IMR-90 (cell line): ENCODE measurements around the gene ZKSCAN1. TPM values are rescaled to one million over a fixed set of nuclear protein-coding genes. Genes with fewer than 3 reads are reported as not detected.
"Not testable (repeated sequence)": the region's sequence is repeated elsewhere in the genome, so short reads cannot be mapped to it uniquely, and the experiment has no call there.

Experiments used
- ATAC-seq: fragments of 200-7000 bp; cut with Tn5 transposase; 2 replicates; pipeline ENCODE4 v1.9.1; 2020; ENCODE audit warnings: low read depth, mild to moderate bottlenecking, moderate library complexity
- BruUV-seq: library from RNA; stranded (reverse); fragments of 400-500 nt; replicated peaks from 2 replicates; lab custom pipeline; 2021; lab: Mats Ljungman, UMichigan
- CTCF ChIA-PET: fragments of 300-600 bp; formaldehyde crosslinking; extraction: SDS; loops from one replicate; lab custom pipeline; 2021; ENCODE audit warnings: antibody characterized with exemption; lab: Yijun Ruan, JAX
- POLR2A ChIA-PET: fragments of 300-600 bp; sonication (Branson Sonifier 250); formaldehyde crosslinking; loops from one replicate; lab custom pipeline; 2022; ENCODE audit warnings: antibody characterized with exemption; ENCODE audit not compliant: unreplicated experiment; lab: Charles Lee
- DNase-seq: peaks from one replicate; pipeline ENCODE4 v3.0.0; 2013
- H2AFZ ChIP-seq: replicated peaks from 2 replicates; pipeline ENCODE3; 2013; ENCODE audit warnings: low read length, mild to moderate bottlenecking; ENCODE audit not compliant: poor library complexity
- H2AK5ac ChIP-seq: 2 replicates; pipeline ENCODE4 v1.6.1; 2013; ENCODE audit warnings: low read depth, low read length, inconsistent platforms
- H2AK9ac ChIP-seq: replicated peaks from 2 replicates; pipeline ENCODE3; 2013; ENCODE audit warnings: mild to moderate bottlenecking, low read depth, low read length, moderate library complexity; ENCODE audit not compliant: poor library complexity
- H2BK120ac ChIP-seq: 2 replicates; pipeline ENCODE4 v1.6.1; 2013; ENCODE audit warnings: low read depth, low read length, inconsistent platforms
- H2BK15ac ChIP-seq: 3 replicates; pipeline ENCODE4 v1.6.1; 2013; ENCODE audit warnings: low read depth, low read length, inconsistent platforms
- H2BK20ac ChIP-seq: 2 replicates; pipeline ENCODE4 v1.6.1; 2013; ENCODE audit warnings: low read depth, mild to moderate bottlenecking, inconsistent platforms, low read length, moderate library complexity
- H2BK5ac ChIP-seq: 2 replicates; pipeline ENCODE4 v1.6.1; 2013; ENCODE audit warnings: mild to moderate bottlenecking, low read depth, low read length, inconsistent platforms; ENCODE audit not compliant: poor library complexity, severe bottlenecking
- H3K14ac ChIP-seq: replicated peaks from 2 replicates; pipeline ENCODE4 v1.6.1; 2013; ENCODE audit warnings: low read depth, low read length, inconsistent platforms
- H3K18ac ChIP-seq: 2 replicates; pipeline ENCODE4 v1.6.1; 2013; ENCODE audit warnings: low read depth, low read length, control low read depth
- H3K23ac ChIP-seq: 2 replicates; pipeline ENCODE4 v1.6.1; 2013; ENCODE audit warnings: low read depth, low read length, inconsistent platforms
- H3K27ac ChIP-seq: 2 replicates; pipeline ENCODE4 v1.5.1; 2013; ENCODE audit warnings: mild to moderate bottlenecking, control low read depth, low read length; ENCODE audit not compliant: insufficient read depth
- H3K27me3 ChIP-seq: 2 replicates; pipeline ENCODE4 v1.6.1; 2013; ENCODE audit warnings: low read length; ENCODE audit not compliant: control insufficient read depth, insufficient read depth
- H3K36me3 ChIP-seq: 2 replicates; pipeline ENCODE4 v1.6.1; 2013; ENCODE audit warnings: low read length, mixed read lengths; ENCODE audit not compliant: control insufficient read depth, insufficient read depth
- H3K4ac ChIP-seq: 2 replicates; pipeline ENCODE4 v1.6.1; 2013; ENCODE audit warnings: low read depth, low read length, inconsistent platforms
- H3K4me1 ChIP-seq: 2 replicates; pipeline ENCODE4 v1.6.1; 2013; ENCODE audit warnings: low read length, mixed read lengths; ENCODE audit not compliant: control insufficient read depth, insufficient read depth
- H3K4me2 ChIP-seq: 2 replicates; pipeline ENCODE4 v1.6.1; 2013; ENCODE audit warnings: low read depth, mild to moderate bottlenecking, control low read depth, low read length, moderate library complexity
- H3K4me3 ChIP-seq: 2 replicates; pipeline ENCODE4 v1.5.1; 2013; ENCODE audit warnings: low read depth, mild to moderate bottlenecking, control low read depth, low read length, moderate library complexity; ENCODE audit not compliant: insufficient read depth
- H3K56ac ChIP-seq: 2 replicates; pipeline ENCODE4 v1.6.1; 2013; ENCODE audit warnings: low read length, inconsistent platforms; ENCODE audit not compliant: insufficient read depth; ENCODE audit errors: extremely low read depth
- H3K79me1 ChIP-seq, 2 experiments: 2 replicates each; pipeline ENCODE4 v1.6.1; 2013; ENCODE audit warnings: low read length in 2 of 2, inconsistent platforms in 1 of 2, low read depth in 1 of 2
- H3K9ac ChIP-seq: 2 replicates; pipeline ENCODE4 v1.6.1; 2013; ENCODE audit warnings: low read depth, low read length, control low read depth
- H3K9me1 ChIP-seq: 2 replicates; pipeline ENCODE4 v1.6.1; 2013; ENCODE audit warnings: low read length, inconsistent platforms; ENCODE audit not compliant: insufficient read depth
- H3K9me3 ChIP-seq: 2 replicates; pipeline ENCODE4 v1.6.1; 2013; ENCODE audit warnings: low read length; ENCODE audit not compliant: control insufficient read depth, insufficient read depth
- H4K20me1 ChIP-seq: 2 replicates; pipeline ENCODE4 v1.6.1; 2013; ENCODE audit warnings: low read length, inconsistent platforms; ENCODE audit not compliant: insufficient read depth
- H4K5ac ChIP-seq: 2 replicates; pipeline ENCODE4 v1.6.1; 2013; ENCODE audit warnings: mild to moderate bottlenecking, low read depth, low read length, control low read depth
- H4K8ac ChIP-seq, 2 experiments: 2 replicates each; pipeline ENCODE4 v1.6.1; 2013; ENCODE audit warnings: low read depth in 2 of 2, low read length in 2 of 2, control low read depth in 1 of 2, inconsistent platforms in 1 of 2
- H4K91ac ChIP-seq: 2 replicates; pipeline ENCODE4 v1.6.1; 2013; ENCODE audit warnings: low read depth, low read length, inconsistent platforms; ENCODE audit not compliant: insufficient read depth
- MXI1 ChIP-seq: IDR thresholded peaks from 2 replicates; pipeline ENCODE4 v1.6.1; 2012; ENCODE audit warnings: low read depth, mild to moderate bottlenecking, low read length, moderate library complexity, borderline replicate concordance
- RAD21 ChIP-seq: IDR thresholded peaks from 2 replicates; pipeline ENCODE4 v1.6.1; 2012; ENCODE audit warnings: low read length, improper control_type of control experiment
- RFX5 ChIP-seq: IDR thresholded peaks from 2 replicates; pipeline ENCODE4 v1.8.0; 2012; ENCODE audit warnings: low read depth, mild to moderate bottlenecking, low read length, moderate library complexity
- WGBS, 2 experiments: methylation state at CpG; one replicate each; pipeline versions ENCODE4 v1.1.5 to v1.1.7; 2013; ENCODE audit warnings: missing lambda C conversion rate in 2 of 2; ENCODE audit not compliant: insufficient read length in 1 of 2; ENCODE audit errors: extremely low coverage in 2 of 2; 5-methylcytosine and 5-hydroxymethylcytosine counted together
- dilution Hi-C: fragments of 300-500 bp; cut with HindIII; formaldehyde crosslinking; loops from one replicate; pipeline ENCODE4 v1.14.3; 2018; ENCODE audit warnings: low sequenced_read_pairs; ENCODE audit not compliant: unreplicated experiment
- in situ Hi-C: fragments of 300-500 bp; cut with MboI; formaldehyde crosslinking; loops from 3 replicates; pipeline ENCODE4 v1.14.3; 2019; ENCODE audit warnings: low sequenced_read_pairs, inconsistent platforms, mixed read lengths
- intact Hi-C: fragments of 100-400 bp; cut with micrococcal nuclease; formaldehyde crosslinking; loops from 2 replicates; pipeline ENCODE4 v1.10.0; 2022
- polyA plus RNA-seq, 3 experiments: library from polyadenylated mRNA; depleted of rRNA; stranded (reverse); fragments of >200 nt; gene quantifications; 2 replicates each; pipeline ENCODE4 v1.2.3, GENCODE V29; 2012; ENCODE audit warnings: low replicate concordance in 1 of 3
- total RNA-seq: library from RNA; depleted of rRNA; stranded (reverse); fragments of >200 nt; gene quantifications from 2 replicates; pipeline ENCODE4 v1.2.3, GENCODE V29; 2012

ZKSCAN1 gene
- total and polyA plus RNA-seq, 2 of the 4 experiments (the other 2 are of a cell fraction): 13.7 to 40.7 TPM

GRCh38 chr7:99969298-99969697, 46.1 kb upstream of the ZKSCAN1 start:
- Histone ChIP-seq H2BK15ac (no peak overlapping the region), H4K5ac (no peak overlapping the region), H3K4me2 (no peak overlapping the region), H3K4me3 (no peak overlapping the region), H2AK5ac (no peak overlapping the region), H4K91ac (no peak overlapping the region), H2AK9ac (no peak overlapping the region), H3K9ac (no peak overlapping the region), H2BK120ac (no peak overlapping the region), H3K79me1 (no peaks in the 10 kb centered on the region), H2BK5ac (no peak overlapping the region), H3K4ac (no peak overlapping the region), H3K27me3 (peaks cover 12% of the 10 kb centered on the region), H3K36me3 (no peaks in the 10 kb centered on the region), H3K27ac (no peak overlapping the region), H3K4me1 (no peaks in the 10 kb centered on the region), H3K56ac (no peak overlapping the region), H3K14ac (no peak overlapping the region), H3K23ac (no peak overlapping the region), H3K9me3 (no peaks in the 10 kb centered on the region; the same call in 1 of the 2 replicates), H2AFZ (no peak overlapping the region), H4K20me1 (no peaks in the 10 kb centered on the region), H3K18ac (no peak overlapping the region), H2BK20ac (no peak overlapping the region), H4K8ac (no peak overlapping the region), H3K9me1 (no peaks in the 10 kb centered on the region)
- in situ Hi-C loops: no loop called here
- dilution Hi-C loops: no loop called here
- ChIA-PET POLR2A (no interaction called here), CTCF (interaction anchor here (0.7 kb wide), 1 partner anchor 10 kb away, joined by 5 read pairs; no protein-coding TSS in a partner anchor)
- DNase-seq (no peak), ATAC-seq (no peak)
- no CpG with 5 or more reads among the region's 3 CpGs for whole genome bisulfite sequencing, 2 experiments
- no TSS peak for BruUV-seq
- intact Hi-C loops: no loop called here
- TF ChIP-seq RAD21 (no peak), RFX5 (no peak), MXI1 (no peak)

GRCh38 chr7:99969813-99970212, 45.6 kb upstream of the ZKSCAN1 start:
- H2BK15ac ChIP-seq, H2AK9ac ChIP-seq, H3K4me2 ChIP-seq, H4K91ac ChIP-seq, H3K9me1 ChIP-seq, H2BK5ac ChIP-seq, H3K4me3 ChIP-seq, H3K4ac ChIP-seq, H3K56ac ChIP-seq, H3K4me1 ChIP-seq, dilution Hi-C loops, H3K23ac ChIP-seq, DNase-seq, H3K36me3 ChIP-seq, H3K18ac ChIP-seq, H3K14ac ChIP-seq, H4K20me1 ChIP-seq, H3K9ac ChIP-seq, H3K27ac ChIP-seq, in situ Hi-C loops, H3K79me1 ChIP-seq, H2AK5ac ChIP-seq, BruUV-seq, POLR2A ChIA-PET, H2BK120ac ChIP-seq, H2BK20ac ChIP-seq, H4K8ac ChIP-seq, ATAC-seq, intact Hi-C loops, H3K9me3 ChIP-seq, H2AFZ ChIP-seq, H4K5ac ChIP-seq: not testable (repeated sequence)
- CTCF ChIA-PET: interaction anchor here (0.7 kb wide), 1 partner anchor 9 kb away, joined by 5 read pairs; no protein-coding TSS in a partner anchor
- no CpG with 5 or more reads among the region's 1 CpG for WGBS, 2 experiments
- H3K27me3 ChIP-seq: peaks cover 12% of the 10 kb centered on the region
